Common myeloid progenitor, CD34-positive (primary cell): ENCODE measurements around the gene SERINC3.
"Not testable (repeated sequence)": the region's sequence is repeated elsewhere in the genome, so short reads cannot be mapped to it uniquely, and the experiment has no call there.

ENCODE experiments used
- CTCF ChIA-PET: fragments of 350-600 bp; sonication (Branson Sonifier 250); formaldehyde crosslinking; loops from one replicate; lab custom pipeline; 2021; ENCODE audit warnings: antibody characterized with exemption; lab: Charles Lee
- POLR2A ChIA-PET: fragments of 350-600 bp; sonication (Branson Sonifier 250); formaldehyde crosslinking; loops from one replicate; lab custom pipeline; 2021; ENCODE audit warnings: antibody characterized with exemption; lab: Charles Lee
- DNase-seq, 3 donors: peaks; one replicate each; pipeline versions ENCODE4 v3.0.0 to v3.0.0-alpha.2; 2013
- H3K27ac ChIP-seq, 2 experiments: 1 replicate in 1 of 2; 2 replicates in 1 of 2; pipeline ENCODE4 v1.7.0; 2013; ENCODE audit warnings: inconsistent platforms in 2 of 2, low read length in 2 of 2, mild to moderate bottlenecking in 2 of 2, low read depth in 1 of 2, moderate library complexity in 1 of 2; ENCODE audit not compliant: severe bottlenecking in 2 of 2, insufficient read depth in 1 of 2, poor library complexity in 1 of 2
- H3K27me3 ChIP-seq, 5 experiments: replicated peaks in 2 of 5; 1 replicate in 3 of 5; 2 replicates in 2 of 5; pipeline versions ENCODE4 v1.6.1 to v1.7.0; 2013; ENCODE audit warnings: low read length in 4 of 5, mild to moderate bottlenecking in 2 of 5, moderate library complexity in 2 of 5, inconsistent platforms in 1 of 5; ENCODE audit not compliant: insufficient read depth in 5 of 5, control insufficient read depth in 4 of 5
- H3K36me3 ChIP-seq, 4 experiments: 1 replicate in 2 of 4; 2 replicates in 2 of 4; pipeline versions ENCODE4 v1.6.1 to v1.7.0; 2013; ENCODE audit warnings: low read length in 3 of 4, control low read depth in 1 of 4, mild to moderate bottlenecking in 1 of 4; ENCODE audit not compliant: control insufficient read depth in 4 of 4, insufficient read depth in 4 of 4
- H3K4me1 ChIP-seq, 4 experiments: 1 replicate in 3 of 4; 2 replicates in 1 of 4; pipeline versions ENCODE4 v1.6.1 to v1.7.1; 2013; ENCODE audit warnings: low read length in 3 of 4, mild to moderate bottlenecking in 3 of 4, control low read depth in 1 of 4, inconsistent platforms in 1 of 4, moderate library complexity in 1 of 4; ENCODE audit not compliant: control insufficient read depth in 4 of 4, insufficient read depth in 4 of 4; ENCODE audit errors: control extremely low read depth in 1 of 4
- H3K4me3 ChIP-seq, 7 experiments: 1 replicate in 4 of 7; 2 replicates in 3 of 7; pipeline versions ENCODE4 v1.5.1 to v1.7.0; 2013; ENCODE audit warnings: mild to moderate bottlenecking in 7 of 7, low read length in 6 of 7, moderate library complexity in 6 of 7, inconsistent platforms in 2 of 7, low read depth in 2 of 7, control low read depth in 1 of 7; ENCODE audit not compliant: insufficient read depth in 4 of 7, control insufficient read depth in 1 of 7; ENCODE audit errors: extremely low read depth in 1 of 7
- H3K9me3 ChIP-seq, 5 experiments: 1 replicate in 4 of 5; 2 replicates in 1 of 5; pipeline versions ENCODE4 v1.6.1 to v1.7.1; 2013; ENCODE audit warnings: low read length in 4 of 5, mild to moderate bottlenecking in 2 of 5, inconsistent platforms in 1 of 5, low read depth in 1 of 5, moderate library complexity in 1 of 5; ENCODE audit not compliant: control insufficient read depth in 4 of 5, insufficient read depth in 2 of 5; ENCODE audit errors: control extremely low read depth in 1 of 5
- WGBS: methylation state at CpG from one replicate; pipeline ENCODE4 v1.1.5; 2013; ENCODE audit not compliant: insufficient coverage; 5-methylcytosine and 5-hydroxymethylcytosine counted together

Gene SERINC3

DNA sequence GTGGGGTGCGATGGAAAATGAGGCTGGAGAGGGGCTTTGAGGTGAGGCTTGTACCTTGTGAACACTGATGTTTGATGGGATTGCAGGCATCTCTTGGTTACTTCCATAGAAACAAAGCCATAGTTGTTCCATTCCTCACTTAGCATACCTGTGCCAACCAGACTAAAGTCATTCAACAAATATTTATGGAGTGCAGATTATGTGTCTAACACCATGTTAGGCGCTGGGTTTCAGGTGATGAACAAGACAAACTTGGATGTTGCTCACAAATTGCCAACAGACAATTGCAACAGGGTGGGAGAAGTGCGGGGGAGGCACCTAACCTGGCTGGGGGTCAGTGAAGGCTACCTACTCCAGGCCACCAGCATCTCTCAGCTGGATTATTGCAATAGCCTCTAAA is 44.7 kb downstream of the SERINC3 start:
- WGBS, result 94% methylated on average over 2 of the region's 3 CpGs
- no peak overlapping the region for H3K27ac ChIP-seq
- POLR2A ChIA-PET, result interaction anchor here (0.6 kb wide), 1 partner anchor 15 kb away, joined by 3 read pairs; no protein-coding TSS in a partner anchor

GRCh38 chr20:44475694-44476560 is 45.9 kb downstream of the SERINC3 start, which contains the start of gene TTPAL:
Gene TTPAL (plus strand): TSS chr20:44475874. CDS start chr20:44480000, 4,126 bp downstream.
- H3K4me3 ChIP-seq, result peak within 1 kb of the TSS; percentile 70 to 90 (median 86)
- DNase-seq, result peak; percentile 84 to 89 (median 88)
- POLR2A ChIA-PET, result interaction anchor here (0.7 to 1.5 kb wide), 3 partner anchors 38 to 266 kb away, joined by 3 to 4 read pairs (median 3); partner anchors contain the start of gene OSER1
- no peaks in the 10 kb centered on the region for H3K27me3 ChIP-seq
- CTCF ChIA-PET, result interaction anchor here (0.6 to 2.4 kb wide), 3 partner anchors 16 to 134 kb away, joined by 3 to 9 read pairs (median 3); no protein-coding TSS in a partner anchor
- H3K4me1 ChIP-seq, result peaks cover 9 to 18% (median 16%) of the 10 kb centered on the region in 4 experiments
- WGBS, result 2% methylated on average over 53 of the region's 55 CpGs
- no peaks in the 10 kb centered on the region for H3K9me3 ChIP-seq
- peak within 1 kb of the TSS; percentile 66 to 88 for H3K27ac ChIP-seq
- H3K36me3 ChIP-seq, result peaks cover under 1 to 13% (median 12%) of the 10 kb centered on the region in 4 experiments

More for the DNA sequence above, 44.7 kb downstream of the SERINC3 start:
- H3K4me3 ChIP-seq, result no peak overlapping the region
- CTCF ChIA-PET, result interaction anchor here (2.4 kb wide), 1 partner anchor 133 kb away, joined by 9 read pairs; no protein-coding TSS in a partner anchor
- peaks cover 9 to 18% (median 16%) of the 10 kb centered on the region in 4 experiments for H3K4me1 ChIP-seq
- DNase-seq, result no peak
- no peaks in the 10 kb centered on the region for H3K9me3 ChIP-seq
- peaks cover 3 to 23% (median 20%) of the 10 kb centered on the region in 4 experiments for H3K36me3 ChIP-seq
- no peaks in the 10 kb centered on the region for H3K27me3 ChIP-seq

GRCh38 chr20:44475372-44475693 is 46.5 kb downstream of the SERINC3 start:
- no peak for DNase-seq
- peaks cover 9 to 18% (median 16%) of the 10 kb centered on the region in 4 experiments for H3K4me1 ChIP-seq
- ChIA-PET CTCF (no interaction called here), POLR2A (interaction anchor here (0.7 to 1.5 kb wide), 3 partner anchors 39 to 265 kb away, joined by 3 to 4 read pairs (median 3); partner anchors contain the start of gene OSER1)
- 31% methylated on average over 2 of the region's 2 CpGs for WGBS
- no peaks in the 10 kb centered on the region for H3K27me3 ChIP-seq
- peak overlapping the region; percentile 70 to 90 (median 86) for H3K4me3 ChIP-seq
- H3K27ac ChIP-seq, result peak overlapping the region in 1 of 2 experiments; percentile 88
- no peaks in the 10 kb centered on the region for H3K9me3 ChIP-seq
- peaks cover 0 to 7% (median 7%) of the 10 kb centered on the region in 4 experiments for H3K36me3 ChIP-seq

DNA sequence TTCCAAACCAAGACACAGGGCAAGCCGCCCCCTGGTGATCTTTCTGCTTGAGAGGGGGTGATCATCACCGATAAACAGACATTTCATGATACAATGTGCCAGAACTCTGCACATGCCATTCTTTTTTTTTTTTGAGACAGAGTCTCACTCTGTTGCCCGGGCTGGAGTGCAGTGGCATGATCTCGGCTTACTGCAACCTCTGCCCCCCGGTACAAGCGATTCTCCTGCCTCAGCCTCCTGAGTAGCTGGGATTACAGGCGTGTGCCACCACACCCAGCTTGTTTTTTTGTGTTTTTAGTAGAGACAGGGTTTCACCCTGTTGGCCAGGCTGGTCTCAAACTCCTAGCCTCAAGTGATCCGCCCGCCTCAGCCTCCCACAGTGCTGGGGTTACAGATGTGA is 49.6 kb downstream of the SERINC3 start:
- H3K27me3 ChIP-seq, H3K36me3 ChIP-seq, H3K4me3 ChIP-seq, DNase-seq, H3K9me3 ChIP-seq, H3K27ac ChIP-seq, POLR2A ChIA-PET: not testable (repeated sequence)
- H3K4me1 ChIP-seq, result peaks cover 9 to 18% (median 16%) of the 10 kb centered on the region in 4 experiments
- WGBS, result 91% methylated on average over 7 of the region's 9 CpGs
- CTCF ChIA-PET, result interaction anchor here (0.9 to 1.4 kb wide), 4 partner anchors 11 to 255 kb away, joined by 4 to 9 read pairs (median 4); partner anchors contain the start of gene FITM2

GRCh38 chr20:44471481-44471882 is 50.4 kb downstream of the SERINC3 start:
- no peaks in the 10 kb centered on the region for H3K9me3 ChIP-seq
- no peaks in the 10 kb centered on the region for H3K36me3 ChIP-seq
- no peak overlapping the region for H3K4me3 ChIP-seq
- H3K4me1 ChIP-seq, result peaks cover 4 to 14% (median 13%) of the 10 kb centered on the region in 4 experiments
- no peak for DNase-seq
- POLR2A ChIA-PET, result interaction anchor here (0.6 kb wide), 2 partner anchors 10 to 181 kb away, joined by 3 read pairs; no protein-coding TSS in a partner anchor
- CTCF ChIA-PET, result interaction anchor here (0.8 to 1.4 kb wide), 4 partner anchors 87 to 258 kb away, joined by 4 to 5 read pairs (median 4); partner anchors contain the start of gene FITM2
- H3K27ac ChIP-seq, result no peak overlapping the region
- no peaks in the 10 kb centered on the region for H3K27me3 ChIP-seq
- WGBS, result 100% methylated on average over 1 of the region's 2 CpGs

- peaks cover 0 to 3% (median 0%) of the 10 kb centered on the region in 5 experiments for H3K27me3 ChIP-seq
- no peak overlapping the region for H3K27ac ChIP-seq
- ChIA-PET CTCF (interaction anchor here (1.3 to 1.4 kb wide), 2 partner anchors 10 to 253 kb away, joined by 3 to 6 read pairs; no protein-coding TSS in a partner anchor), POLR2A (no interaction called here)
- 98% methylated on average over 4 of the region's 5 CpGs for WGBS
- DNase-seq, result no peak
- no peak overlapping the region for H3K4me3 ChIP-seq
- no peaks in the 10 kb centered on the region for H3K36me3 ChIP-seq
- peaks cover 2 to 4% (median 3%) of the 10 kb centered on the region in 4 experiments for H3K4me1 ChIP-seq
- H3K9me3 ChIP-seq, result no peaks in the 10 kb centered on the region
Measured at GRCh38 chr20:44470327-44470726, 51.5 kb downstream of the SERINC3 start.
